K562 (cell line): ENCODE measurements around the gene CUL1. TPM values are rescaled to one million over a fixed set of nuclear protein-coding genes. Genes with fewer than 3 reads are reported as not detected.

Source experiments
- CCNT2 ChIP-seq: IDR thresholded peaks from 2 replicates; pipeline ENCODE4 v1.6.1; 2011; ENCODE audit warnings: borderline replicate concordance, low read depth, mild to moderate bottlenecking, moderate library complexity, mixed read lengths, low read length; ENCODE audit not compliant: insufficient read length; ENCODE audit errors: extremely low read depth
- HNRNPH1 ChIP-seq: fragments of 200-400 bp; formaldehyde crosslinking; optimal IDR thresholded peaks from 2 replicates; pipeline ENCODE3; 2017; ENCODE audit warnings: low read depth, mild to moderate bottlenecking, low read length, moderate library complexity
- KAT8 ChIP-seq: fragments of 450-650 bp; IDR thresholded peaks from 2 replicates; pipeline ENCODE4 v1.6.1; 2016; ENCODE audit warnings: low read depth, mild to moderate bottlenecking
- KLF6 ChIP-seq: fragments of 250-450 bp; sonication (Bioruptor Pico); IDR thresholded peaks from 2 replicates; pipeline ENCODE4 v1.4.0; 2020; ENCODE audit warnings: mild to moderate bottlenecking, moderate library complexity, borderline replicate concordance
- NCOA1 ChIP-seq: fragments of 450-650 bp; IDR thresholded peaks from 2 replicates; pipeline ENCODE4 v1.6.1; 2016; ENCODE audit warnings: low read depth
- NFIC ChIP-seq: fragments of 450-650 bp; IDR thresholded peaks from 2 replicates; pipeline ENCODE4 v1.6.1; 2017; ENCODE audit warnings: mild to moderate bottlenecking, inconsistent platforms
- PCBP1 ChIP-seq: fragments of 200-400 bp; formaldehyde crosslinking; IDR thresholded peaks from 2 replicates; pipeline ENCODE4 v1.6.1; 2018; ENCODE audit warnings: mild to moderate bottlenecking, low read depth, low read length; ENCODE audit not compliant: poor library complexity, severe bottlenecking
- RFX5 ChIP-seq: IDR thresholded peaks from 2 replicates; pipeline ENCODE4 v1.6.1; 2011; ENCODE audit warnings: low read depth, mild to moderate bottlenecking, improper control_type of control experiment, low read length
- SIX5 ChIP-seq, 2 experiments: IDR thresholded peaks; 2 replicates each; pipeline ENCODE4 v1.6.1; 2011; ENCODE audit warnings: low read length in 2 of 2, borderline replicate concordance in 1 of 2, low read depth in 1 of 2, mild to moderate bottlenecking in 1 of 2, moderate library complexity in 1 of 2; ENCODE audit not compliant: insufficient read depth in 1 of 2
- TFAM ChIP-seq: fragments of 250-450 bp; sonication (Bioruptor Pico); conservative IDR thresholded peaks from 2 replicates; pipeline ENCODE4 v1.5.0; 2021; ENCODE audit warnings: mild to moderate bottlenecking, moderate library complexity
- ZFPM2 ChIP-seq: fragments of 250-450 bp; sonication (Bioruptor Pico); IDR thresholded peaks from 2 replicates; pipeline ENCODE4 v1.5.1; 2022; ENCODE audit warnings: mild to moderate bottlenecking
- ZNF133 ChIP-seq: fragments of 250-450 bp; sonication (Bioruptor Pico); IDR thresholded peaks from 2 replicates; pipeline ENCODE4 v1.4.0; 2020; ENCODE audit warnings: mild to moderate bottlenecking
- ZNF146 ChIP-seq: IDR thresholded peaks from one replicate; pipeline ENCODE4 v1.6.1; 2018; ENCODE audit warnings: missing compliant biosample characterization; ENCODE audit not compliant: unreplicated experiment
- ZNF384 ChIP-seq: IDR thresholded peaks from 2 replicates; pipeline ENCODE4 v1.6.1; 2012; ENCODE audit warnings: low read depth, low read length, improper control_type of control experiment
- ZNF668 ChIP-seq: fragments of 250-450 bp; sonication (Bioruptor Pico); IDR thresholded peaks from 2 replicates; pipeline ENCODE4 v1.8.0; 2022; ENCODE audit warnings: mild to moderate bottlenecking, inconsistent platforms
- ZNF77 ChIP-seq: fragments of 250-450 bp; sonication (Bioruptor Pico); IDR thresholded peaks from 2 replicates; pipeline ENCODE4 v1.5.0; 2020
- polyA plus RNA-seq, 8 experiments: library from polyadenylated mRNA; depleted of rRNA in 4 of 8; stranded (reverse) in 5 of 8; unstranded in 3 of 8; fragments of >200 nt; fragmentation: Nextera tagmentation in 2 of 8; fragmentation: Illumina TruSeq in 1 of 8; extraction: Ambion mirVana in 2 of 8; extraction: Trizol in 1 of 8; gene quantifications; 2 replicates each; pipeline versions ENCODE4 v1.2.1 to v1.2.3, GENCODE V29; 2011 to 2014; ENCODE audit warnings: inconsistent platforms in 1 of 8, missing spikeins in 1 of 8
- total RNA-seq, 7 experiments: library from RNA; depleted of rRNA in 6 of 7; stranded (reverse); fragments of >200 nt in 6 of 7; fragmentation: Illumina TruSeq in 2 of 7; extraction: Trizol in 2 of 7; gene quantifications; 2 replicates each; pipeline versions ENCODE4 v1.2.1 to v1.2.3, GENCODE V29; 2011 to 2021; ENCODE audit warnings: low replicate concordance in 1 of 7
- TF ChIP-seq, protein P1 (sequence below): fragments of 250-450 bp; sonication (Bioruptor Pico); IDR thresholded peaks from 2 replicates; pipeline ENCODE4 v1.5.0; 2020; ENCODE audit warnings: mild to moderate bottlenecking, borderline replicate concordance
- TF ChIP-seq, protein P2 (sequence below): fragments of 150-350 bp; conservative IDR thresholded peaks from 2 replicates; pipeline ENCODE4 v1.6.1; 2014; ENCODE audit warnings: low read length
- TF ChIP-seq, protein P3 (sequence below): fragments of 250-450 bp; sonication (Bioruptor Pico); IDR thresholded peaks from 2 replicates; pipeline ENCODE4 v1.4.0; 2020; ENCODE audit warnings: mild to moderate bottlenecking, moderate library complexity
- TF ChIP-seq, protein P4 (sequence below): sonication (generic); formaldehyde crosslinking; IDR thresholded peaks from 2 replicates; pipeline ENCODE4 v1.8.0; 2023; ENCODE audit warnings: mild to moderate bottlenecking, missing genetic modification reagents

CUL1 gene
- total and polyA plus RNA-seq, 9 of the 15 experiments (the other 6 are each of a cell fraction or from before 2014, with no cell fraction given): 31.5 to 107 (median 96.5) TPM

DNA sequence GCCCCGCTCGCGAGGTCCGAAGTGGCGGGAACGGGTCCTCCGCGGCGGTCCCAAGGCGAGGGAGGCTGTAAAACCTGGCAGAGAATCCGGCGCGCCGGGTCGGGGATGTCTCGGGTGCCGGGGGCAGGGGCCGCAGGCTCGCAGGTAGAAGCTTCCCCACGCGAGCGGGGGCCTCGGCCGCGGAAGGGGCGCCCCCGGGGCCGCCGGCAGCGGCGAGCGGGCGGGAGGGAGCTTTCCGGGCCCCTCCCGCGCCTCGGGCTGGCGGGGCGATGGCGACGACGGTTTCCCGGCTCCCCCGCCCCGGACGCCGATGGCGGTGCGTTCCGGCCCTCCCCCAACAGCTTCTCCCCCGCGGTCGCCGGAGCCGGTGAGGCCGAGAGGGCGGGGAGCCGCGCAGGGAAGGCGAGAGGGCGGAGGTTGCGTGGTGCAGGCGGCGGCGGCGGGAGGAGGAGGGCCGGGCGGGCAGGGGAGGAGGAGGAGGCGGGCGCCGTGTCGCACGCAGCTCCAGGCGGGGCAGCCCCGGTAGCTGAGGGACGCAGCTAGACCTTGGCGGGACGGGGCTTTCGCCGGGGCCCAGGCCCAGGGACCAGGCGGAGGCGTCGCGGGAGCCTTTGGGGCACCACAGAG lies at the start of gene CUL1 (continued):
- TF ChIP-seq, protein P1, sequence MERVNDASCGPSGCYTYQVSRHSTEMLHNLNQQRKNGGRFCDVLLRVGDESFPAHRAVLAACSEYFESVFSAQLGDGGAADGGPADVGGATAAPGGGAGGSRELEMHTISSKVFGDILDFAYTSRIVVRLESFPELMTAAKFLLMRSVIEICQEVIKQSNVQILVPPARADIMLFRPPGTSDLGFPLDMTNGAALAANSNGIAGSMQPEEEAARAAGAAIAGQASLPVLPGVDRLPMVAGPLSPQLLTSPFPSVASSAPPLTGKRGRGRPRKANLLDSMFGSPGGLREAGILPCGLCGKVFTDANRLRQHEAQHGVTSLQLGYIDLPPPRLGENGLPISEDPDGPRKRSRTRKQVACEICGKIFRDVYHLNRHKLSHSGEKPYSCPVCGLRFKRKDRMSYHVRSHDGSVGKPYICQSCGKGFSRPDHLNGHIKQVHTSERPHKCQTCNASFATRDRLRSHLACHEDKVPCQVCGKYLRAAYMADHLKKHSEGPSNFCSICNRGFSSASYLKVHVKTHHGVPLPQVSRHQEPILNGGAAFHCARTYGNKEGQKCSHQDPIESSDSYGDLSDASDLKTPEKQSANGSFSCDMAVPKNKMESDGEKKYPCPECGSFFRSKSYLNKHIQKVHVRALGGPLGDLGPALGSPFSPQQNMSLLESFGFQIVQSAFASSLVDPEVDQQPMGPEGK (CRISPR knock-in tag): no peak
- peak; percentile 91 for TF ChIP-seq PCBP1
- TF ChIP-seq NCOA1: no peak
- no peak for TF ChIP-seq ZNF668 (CRISPR knock-in tag)
- no peak for TF ChIP-seq ZNF77 (CRISPR knock-in tag)
- TF ChIP-seq ZNF384: no peak
- TF ChIP-seq HNRNPH1: no peak
- TF ChIP-seq, protein P2, sequence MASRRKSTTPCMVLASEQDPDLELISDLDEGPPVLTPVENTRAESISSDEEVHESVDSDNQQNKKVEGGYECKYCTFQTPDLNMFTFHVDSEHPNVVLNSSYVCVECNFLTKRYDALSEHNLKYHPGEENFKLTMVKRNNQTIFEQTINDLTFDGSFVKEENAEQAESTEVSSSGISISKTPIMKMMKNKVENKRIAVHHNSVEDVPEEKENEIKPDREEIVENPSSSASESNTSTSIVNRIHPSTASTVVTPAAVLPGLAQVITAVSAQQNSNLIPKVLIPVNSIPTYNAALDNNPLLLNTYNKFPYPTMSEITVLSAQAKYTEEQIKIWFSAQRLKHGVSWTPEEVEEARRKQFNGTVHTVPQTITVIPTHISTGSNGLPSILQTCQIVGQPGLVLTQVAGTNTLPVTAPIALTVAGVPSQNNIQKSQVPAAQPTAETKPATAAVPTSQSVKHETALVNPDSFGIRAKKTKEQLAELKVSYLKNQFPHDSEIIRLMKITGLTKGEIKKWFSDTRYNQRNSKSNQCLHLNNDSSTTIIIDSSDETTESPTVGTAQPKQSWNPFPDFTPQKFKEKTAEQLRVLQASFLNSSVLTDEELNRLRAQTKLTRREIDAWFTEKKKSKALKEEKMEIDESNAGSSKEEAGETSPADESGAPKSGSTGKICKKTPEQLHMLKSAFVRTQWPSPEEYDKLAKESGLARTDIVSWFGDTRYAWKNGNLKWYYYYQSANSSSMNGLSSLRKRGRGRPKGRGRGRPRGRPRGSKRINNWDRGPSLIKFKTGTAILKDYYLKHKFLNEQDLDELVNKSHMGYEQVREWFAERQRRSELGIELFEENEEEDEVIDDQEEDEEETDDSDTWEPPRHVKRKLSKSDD: no peak
- TF ChIP-seq CCNT2: peak; percentile 89
- TF ChIP-seq, protein P3, sequence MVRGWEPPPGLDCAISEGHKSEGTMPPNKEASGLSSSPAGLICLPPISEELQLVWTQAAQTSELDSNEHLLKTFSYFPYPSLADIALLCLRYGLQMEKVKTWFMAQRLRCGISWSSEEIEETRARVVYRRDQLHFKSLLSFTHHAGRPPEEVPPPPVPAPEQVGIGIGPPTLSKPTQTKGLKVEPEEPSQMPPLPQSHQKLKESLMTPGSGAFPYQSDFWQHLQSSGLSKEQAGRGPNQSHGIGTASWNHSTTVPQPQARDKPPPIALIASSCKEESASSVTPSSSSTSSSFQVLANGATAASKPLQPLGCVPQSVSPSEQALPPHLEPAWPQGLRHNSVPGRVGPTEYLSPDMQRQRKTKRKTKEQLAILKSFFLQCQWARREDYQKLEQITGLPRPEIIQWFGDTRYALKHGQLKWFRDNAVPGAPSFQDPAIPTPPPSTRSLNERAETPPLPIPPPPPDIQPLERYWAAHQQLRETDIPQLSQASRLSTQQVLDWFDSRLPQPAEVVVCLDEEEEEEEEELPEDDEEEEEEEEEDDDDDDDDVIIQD (CRISPR knock-in tag): peak; percentile 24; the same call in 1 of the 2 replicates
- no peak; the same call in 1 of the 2 replicates for TF ChIP-seq NFIC
- TF ChIP-seq, protein P4, sequence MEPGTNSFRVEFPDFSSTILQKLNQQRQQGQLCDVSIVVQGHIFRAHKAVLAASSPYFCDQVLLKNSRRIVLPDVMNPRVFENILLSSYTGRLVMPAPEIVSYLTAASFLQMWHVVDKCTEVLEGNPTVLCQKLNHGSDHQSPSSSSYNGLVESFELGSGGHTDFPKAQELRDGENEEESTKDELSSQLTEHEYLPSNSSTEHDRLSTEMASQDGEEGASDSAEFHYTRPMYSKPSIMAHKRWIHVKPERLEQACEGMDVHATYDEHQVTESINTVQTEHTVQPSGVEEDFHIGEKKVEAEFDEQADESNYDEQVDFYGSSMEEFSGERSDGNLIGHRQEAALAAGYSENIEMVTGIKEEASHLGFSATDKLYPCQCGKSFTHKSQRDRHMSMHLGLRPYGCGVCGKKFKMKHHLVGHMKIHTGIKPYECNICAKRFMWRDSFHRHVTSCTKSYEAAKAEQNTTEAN (CRISPR knock-in tag): no peak
- TF ChIP-seq ZFPM2 (CRISPR knock-in tag): no peak
- TF ChIP-seq ZNF146 (CRISPR knock-in tag): no peak
- no peak for TF ChIP-seq KAT8
- TF ChIP-seq SIX5 (IDR thresholded peaks at IDR 0.05; ENCODE audit: borderline replicate concordance in 1 of 2, insufficient read depth in 1 of 2, low read depth in 1 of 2, low read length in 2 of 2): no peak
- TF ChIP-seq ZNF133 (CRISPR knock-in tag): no peak
- TF ChIP-seq KLF6 (CRISPR knock-in tag): no peak
- no peak for TF ChIP-seq TFAM (CRISPR knock-in tag)
- TF ChIP-seq RFX5: no peak
